H1 (cell line): ENCODE data around the gene PCDHA11. TPM values are rescaled to one million over a fixed set of nuclear protein-coding genes. Genes with fewer than 3 reads are reported as not detected.

Source experiments
- CBX8 ChIP-seq: fragments of 300-800, 300-1000 bp; sonication (generic); IDR thresholded peaks from 2 replicates; pipeline ENCODE4 v1.7.1; 2016; ENCODE audit warnings: low read depth, low read length, borderline replicate concordance
- EGR1 ChIP-seq: IDR thresholded peaks from 2 replicates; pipeline ENCODE4 v1.6.1; 2011; ENCODE audit warnings: low read depth, low read length, borderline replicate concordance
- JUND ChIP-seq: IDR thresholded peaks from 2 replicates; pipeline ENCODE4 v1.6.1; 2011; ENCODE audit warnings: mild to moderate bottlenecking, improper control_type of control experiment, low read length
- POLR2A ChIP-seq, 2 experiments: IDR thresholded peaks; 1 replicate in 1 of 2; 2 replicates in 1 of 2; pipeline ENCODE4 v1.6.1; 2011; ENCODE audit warnings: low read depth in 2 of 2, low read length in 2 of 2, mild to moderate bottlenecking in 2 of 2; ENCODE audit errors: control extremely low read depth in 1 of 2
- TAF1 ChIP-seq: IDR thresholded peaks from 2 replicates; pipeline ENCODE4 v1.6.1; 2011; ENCODE audit warnings: mild to moderate bottlenecking, low read depth, low read length
- polyA plus RNA-seq, 7 experiments: library from polyadenylated mRNA; depleted of rRNA in 3 of 7; stranded (reverse) in 5 of 7; unstranded in 2 of 7; fragments of >200 nt in 5 of 7; fragments of 200-250 nt in 2 of 7; gene quantifications; 1 replicate in 5 of 7; 2 replicates in 1 of 7; 4 replicates in 1 of 7; pipeline versions ENCODE4 v1.2.1 to v1.2.3, GENCODE V29; 2011 to 2013; ENCODE audit warnings: missing spikeins in 2 of 7, mixed read lengths in 2 of 7
- total RNA-seq: library from RNA; stranded (reverse); fragmentation: NEBNext Ultra II Directional; extraction: Animal tissue kit (Norgen Biotek cat#: 25700); gene quantifications from 2 replicates; pipeline ENCODE4 v1.2.1, GENCODE V29; 2021
- TF ChIP-seq, protein P1 (sequence below): fragments of 300-600 bp; sonication (generic); IDR thresholded peaks from 2 replicates; pipeline ENCODE4 v1.7.1; 2012; ENCODE audit warnings: low read length, moderate library complexity, mild to moderate bottlenecking, inconsistent platforms; ENCODE audit not compliant: insufficient replicate concordance

Gene PCDHA11
- total and polyA plus RNA-seq, 2 of the 8 experiments (the other 6 are each of a cell fraction or from before 2014, with no cell fraction given) = 4.7 to 6.6 TPM

DNA sequence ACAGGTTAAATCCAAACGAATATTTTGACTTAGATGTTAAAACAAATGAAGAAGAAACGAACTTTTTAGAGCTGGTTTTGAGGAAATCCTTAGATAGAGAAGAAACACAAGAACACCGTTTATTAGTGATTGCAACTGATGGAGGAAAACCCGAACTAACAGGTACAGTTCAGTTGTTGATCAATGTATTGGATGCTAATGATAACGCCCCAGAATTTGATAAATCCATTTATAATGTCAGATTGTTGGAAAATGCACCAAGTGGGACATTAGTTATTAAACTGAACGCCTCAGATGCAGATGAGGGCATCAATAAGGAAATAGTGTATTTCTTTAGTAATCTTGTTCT, 46.5 kb upstream of the PCDHA11 start (continued):
- TF ChIP-seq, protein P1, sequence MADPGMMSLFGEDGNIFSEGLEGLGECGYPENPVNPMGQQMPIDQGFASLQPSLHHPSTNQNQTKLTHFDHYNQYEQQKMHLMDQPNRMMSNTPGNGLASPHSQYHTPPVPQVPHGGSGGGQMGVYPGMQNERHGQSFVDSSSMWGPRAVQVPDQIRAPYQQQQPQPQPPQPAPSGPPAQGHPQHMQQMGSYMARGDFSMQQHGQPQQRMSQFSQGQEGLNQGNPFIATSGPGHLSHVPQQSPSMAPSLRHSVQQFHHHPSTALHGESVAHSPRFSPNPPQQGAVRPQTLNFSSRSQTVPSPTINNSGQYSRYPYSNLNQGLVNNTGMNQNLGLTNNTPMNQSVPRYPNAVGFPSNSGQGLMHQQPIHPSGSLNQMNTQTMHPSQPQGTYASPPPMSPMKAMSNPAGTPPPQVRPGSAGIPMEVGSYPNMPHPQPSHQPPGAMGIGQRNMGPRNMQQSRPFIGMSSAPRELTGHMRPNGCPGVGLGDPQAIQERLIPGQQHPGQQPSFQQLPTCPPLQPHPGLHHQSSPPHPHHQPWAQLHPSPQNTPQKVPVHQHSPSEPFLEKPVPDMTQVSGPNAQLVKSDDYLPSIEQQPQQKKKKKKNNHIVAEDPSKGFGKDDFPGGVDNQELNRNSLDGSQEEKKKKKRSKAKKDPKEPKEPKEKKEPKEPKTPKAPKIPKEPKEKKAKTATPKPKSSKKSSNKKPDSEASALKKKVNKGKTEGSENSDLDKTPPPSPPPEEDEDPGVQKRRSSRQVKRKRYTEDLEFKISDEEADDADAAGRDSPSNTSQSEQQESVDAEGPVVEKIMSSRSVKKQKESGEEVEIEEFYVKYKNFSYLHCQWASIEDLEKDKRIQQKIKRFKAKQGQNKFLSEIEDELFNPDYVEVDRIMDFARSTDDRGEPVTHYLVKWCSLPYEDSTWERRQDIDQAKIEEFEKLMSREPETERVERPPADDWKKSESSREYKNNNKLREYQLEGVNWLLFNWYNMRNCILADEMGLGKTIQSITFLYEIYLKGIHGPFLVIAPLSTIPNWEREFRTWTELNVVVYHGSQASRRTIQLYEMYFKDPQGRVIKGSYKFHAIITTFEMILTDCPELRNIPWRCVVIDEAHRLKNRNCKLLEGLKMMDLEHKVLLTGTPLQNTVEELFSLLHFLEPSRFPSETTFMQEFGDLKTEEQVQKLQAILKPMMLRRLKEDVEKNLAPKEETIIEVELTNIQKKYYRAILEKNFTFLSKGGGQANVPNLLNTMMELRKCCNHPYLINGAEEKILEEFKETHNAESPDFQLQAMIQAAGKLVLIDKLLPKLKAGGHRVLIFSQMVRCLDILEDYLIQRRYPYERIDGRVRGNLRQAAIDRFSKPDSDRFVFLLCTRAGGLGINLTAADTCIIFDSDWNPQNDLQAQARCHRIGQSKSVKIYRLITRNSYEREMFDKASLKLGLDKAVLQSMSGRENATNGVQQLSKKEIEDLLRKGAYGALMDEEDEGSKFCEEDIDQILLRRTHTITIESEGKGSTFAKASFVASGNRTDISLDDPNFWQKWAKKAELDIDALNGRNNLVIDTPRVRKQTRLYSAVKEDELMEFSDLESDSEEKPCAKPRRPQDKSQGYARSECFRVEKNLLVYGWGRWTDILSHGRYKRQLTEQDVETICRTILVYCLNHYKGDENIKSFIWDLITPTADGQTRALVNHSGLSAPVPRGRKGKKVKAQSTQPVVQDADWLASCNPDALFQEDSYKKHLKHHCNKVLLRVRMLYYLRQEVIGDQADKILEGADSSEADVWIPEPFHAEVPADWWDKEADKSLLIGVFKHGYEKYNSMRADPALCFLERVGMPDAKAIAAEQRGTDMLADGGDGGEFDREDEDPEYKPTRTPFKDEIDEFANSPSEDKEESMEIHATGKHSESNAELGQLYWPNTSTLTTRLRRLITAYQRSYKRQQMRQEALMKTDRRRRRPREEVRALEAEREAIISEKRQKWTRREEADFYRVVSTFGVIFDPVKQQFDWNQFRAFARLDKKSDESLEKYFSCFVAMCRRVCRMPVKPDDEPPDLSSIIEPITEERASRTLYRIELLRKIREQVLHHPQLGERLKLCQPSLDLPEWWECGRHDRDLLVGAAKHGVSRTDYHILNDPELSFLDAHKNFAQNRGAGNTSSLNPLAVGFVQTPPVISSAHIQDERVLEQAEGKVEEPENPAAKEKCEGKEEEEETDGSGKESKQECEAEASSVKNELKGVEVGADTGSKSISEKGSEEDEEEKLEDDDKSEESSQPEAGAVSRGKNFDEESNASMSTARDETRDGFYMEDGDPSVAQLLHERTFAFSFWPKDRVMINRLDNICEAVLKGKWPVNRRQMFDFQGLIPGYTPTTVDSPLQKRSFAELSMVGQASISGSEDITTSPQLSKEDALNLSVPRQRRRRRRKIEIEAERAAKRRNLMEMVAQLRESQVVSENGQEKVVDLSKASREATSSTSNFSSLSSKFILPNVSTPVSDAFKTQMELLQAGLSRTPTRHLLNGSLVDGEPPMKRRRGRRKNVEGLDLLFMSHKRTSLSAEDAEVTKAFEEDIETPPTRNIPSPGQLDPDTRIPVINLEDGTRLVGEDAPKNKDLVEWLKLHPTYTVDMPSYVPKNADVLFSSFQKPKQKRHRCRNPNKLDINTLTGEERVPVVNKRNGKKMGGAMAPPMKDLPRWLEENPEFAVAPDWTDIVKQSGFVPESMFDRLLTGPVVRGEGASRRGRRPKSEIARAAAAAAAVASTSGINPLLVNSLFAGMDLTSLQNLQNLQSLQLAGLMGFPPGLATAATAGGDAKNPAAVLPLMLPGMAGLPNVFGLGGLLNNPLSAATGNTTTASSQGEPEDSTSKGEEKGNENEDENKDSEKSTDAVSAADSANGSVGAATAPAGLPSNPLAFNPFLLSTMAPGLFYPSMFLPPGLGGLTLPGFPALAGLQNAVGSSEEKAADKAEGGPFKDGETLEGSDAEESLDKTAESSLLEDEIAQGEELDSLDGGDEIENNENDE = no peak
- TF ChIP-seq EGR1 = no peak
- no peak for TF ChIP-seq JUND
- TF ChIP-seq POLR2A (IDR thresholded peaks at IDR 0.05; ENCODE audit: control extremely low read depth in 1 of 2, low read depth in 2 of 2, low read length in 2 of 2) = no peak
- no peak for TF ChIP-seq CBX8
- TF ChIP-seq TAF1 = no peak
